ENCODE measurements around the gene CLIC1.

DNA sequence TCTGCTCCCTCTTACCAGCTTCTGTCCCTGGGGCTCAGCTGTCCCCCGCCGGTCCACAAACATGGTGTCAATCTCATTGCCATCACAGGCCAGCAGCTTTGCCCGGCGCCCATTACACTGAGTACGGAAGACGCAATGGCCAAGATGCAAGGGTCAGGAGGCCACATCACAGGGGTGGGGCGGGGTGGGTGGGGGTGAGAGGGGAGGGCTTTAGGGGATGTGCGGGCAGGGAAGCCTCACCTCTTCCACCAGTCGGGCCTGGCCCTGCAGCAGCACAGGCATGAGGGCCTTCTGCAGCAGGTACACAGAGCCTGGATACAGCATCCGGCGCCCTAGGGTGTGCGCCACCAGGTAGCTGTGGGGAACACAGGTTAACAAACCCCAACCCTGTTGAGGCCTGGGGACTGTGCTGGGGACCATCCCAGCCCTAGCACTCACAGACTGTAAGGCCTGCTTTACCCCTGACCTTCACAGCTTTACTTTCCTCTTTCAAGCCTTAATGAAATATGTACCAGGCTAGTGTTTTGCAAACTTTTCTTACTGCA lies 44.7 kb downstream of the CLIC1 start:
- TF ChIP-seq POLR2A (IDR thresholded peaks at IDR 0.05) (no peak), POLR2AphosphoS5 (IDR thresholded peaks at IDR 0.05) (no peak), EP300 (IDR thresholded peaks at IDR 0.05) (no peak)
- TF ChIP-seq, protein P1, sequence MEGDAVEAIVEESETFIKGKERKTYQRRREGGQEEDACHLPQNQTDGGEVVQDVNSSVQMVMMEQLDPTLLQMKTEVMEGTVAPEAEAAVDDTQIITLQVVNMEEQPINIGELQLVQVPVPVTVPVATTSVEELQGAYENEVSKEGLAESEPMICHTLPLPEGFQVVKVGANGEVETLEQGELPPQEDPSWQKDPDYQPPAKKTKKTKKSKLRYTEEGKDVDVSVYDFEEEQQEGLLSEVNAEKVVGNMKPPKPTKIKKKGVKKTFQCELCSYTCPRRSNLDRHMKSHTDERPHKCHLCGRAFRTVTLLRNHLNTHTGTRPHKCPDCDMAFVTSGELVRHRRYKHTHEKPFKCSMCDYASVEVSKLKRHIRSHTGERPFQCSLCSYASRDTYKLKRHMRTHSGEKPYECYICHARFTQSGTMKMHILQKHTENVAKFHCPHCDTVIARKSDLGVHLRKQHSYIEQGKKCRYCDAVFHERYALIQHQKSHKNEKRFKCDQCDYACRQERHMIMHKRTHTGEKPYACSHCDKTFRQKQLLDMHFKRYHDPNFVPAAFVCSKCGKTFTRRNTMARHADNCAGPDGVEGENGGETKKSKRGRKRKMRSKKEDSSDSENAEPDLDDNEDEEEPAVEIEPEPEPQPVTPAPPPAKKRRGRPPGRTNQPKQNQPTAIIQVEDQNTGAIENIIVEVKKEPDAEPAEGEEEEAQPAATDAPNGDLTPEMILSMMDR (IDR thresholded peaks at IDR 0.05), result no peak
